Ascending aorta (tissue), 2 donors: ENCODE data around the gene PLEKHM2. TPM values are rescaled to one million over a fixed set of nuclear protein-coding genes. Genes with fewer than 3 reads are reported as not detected.
A peak's percentile ranks its signal among the peaks of the same experiment; 100 is the strongest.

Source experiments
- DNase-seq, 2 donors: peaks; one replicate each; pipeline ENCODE4 v3.0.0-alpha.2; 2019; ENCODE audit warnings: low spot score in 2 of 2
- H3K27ac ChIP-seq, 2 donors: fragments of 200-600 bp; sonication (generic); one replicate each; pipeline ENCODE4 v1.5.1; 2016 to 2017; ENCODE audit warnings: mild to moderate bottlenecking in 1 of 2
- H3K27me3 ChIP-seq: fragments of 200-600 bp; sonication (generic); one replicate; pipeline ENCODE4 v1.5.1; 2017
- H3K36me3 ChIP-seq, 2 donors: fragments of 200-600 bp; sonication (generic); one replicate each; pipeline ENCODE4 v1.5.1; 2016
- H3K4me1 ChIP-seq, 2 donors: fragments of 200-600 bp; sonication (generic); one replicate each; pipeline ENCODE4 v1.5.1; 2016 to 2017; ENCODE audit warnings: mild to moderate bottlenecking in 1 of 2
- H3K4me3 ChIP-seq, 2 donors: fragments of 200-600 bp; sonication (generic); one replicate each; pipeline ENCODE4 v1.5.1; 2016 to 2017; ENCODE audit warnings: mild to moderate bottlenecking in 1 of 2
- H3K9me3 ChIP-seq, 2 donors: fragments of 200-600 bp; sonication (generic); one replicate each; pipeline ENCODE4 v1.5.1; 2016
- intact Hi-C: fragments of 100-400 bp; cut with DNase I; formaldehyde crosslinking; loops from one replicate; pipeline ENCODE4 v1.15.1; 2023
- total RNA-seq: library from RNA; depleted of rRNA; stranded (reverse); fragments of >200 nt; gene quantifications from one replicate; pipeline ENCODE4 v1.1.0, GENCODE V29; 2016
- TF ChIP-seq, protein P1 (sequence below), 3 experiments: fragments of 200-600 bp in 2 of 3; fragments of 450-650 bp in 1 of 3; sonication (generic) in 2 of 3; IDR thresholded peaks; one replicate each; pipeline ENCODE4 v1.5.1; 2016 to 2019; ENCODE audit warnings: antibody characterized with exemption in 3 of 3, mild to moderate bottlenecking in 1 of 3, moderate library complexity in 1 of 3

PLEKHM2 gene
- total RNA-seq, 1 donor from 2014 or later, result 129 TPM

DNA sequence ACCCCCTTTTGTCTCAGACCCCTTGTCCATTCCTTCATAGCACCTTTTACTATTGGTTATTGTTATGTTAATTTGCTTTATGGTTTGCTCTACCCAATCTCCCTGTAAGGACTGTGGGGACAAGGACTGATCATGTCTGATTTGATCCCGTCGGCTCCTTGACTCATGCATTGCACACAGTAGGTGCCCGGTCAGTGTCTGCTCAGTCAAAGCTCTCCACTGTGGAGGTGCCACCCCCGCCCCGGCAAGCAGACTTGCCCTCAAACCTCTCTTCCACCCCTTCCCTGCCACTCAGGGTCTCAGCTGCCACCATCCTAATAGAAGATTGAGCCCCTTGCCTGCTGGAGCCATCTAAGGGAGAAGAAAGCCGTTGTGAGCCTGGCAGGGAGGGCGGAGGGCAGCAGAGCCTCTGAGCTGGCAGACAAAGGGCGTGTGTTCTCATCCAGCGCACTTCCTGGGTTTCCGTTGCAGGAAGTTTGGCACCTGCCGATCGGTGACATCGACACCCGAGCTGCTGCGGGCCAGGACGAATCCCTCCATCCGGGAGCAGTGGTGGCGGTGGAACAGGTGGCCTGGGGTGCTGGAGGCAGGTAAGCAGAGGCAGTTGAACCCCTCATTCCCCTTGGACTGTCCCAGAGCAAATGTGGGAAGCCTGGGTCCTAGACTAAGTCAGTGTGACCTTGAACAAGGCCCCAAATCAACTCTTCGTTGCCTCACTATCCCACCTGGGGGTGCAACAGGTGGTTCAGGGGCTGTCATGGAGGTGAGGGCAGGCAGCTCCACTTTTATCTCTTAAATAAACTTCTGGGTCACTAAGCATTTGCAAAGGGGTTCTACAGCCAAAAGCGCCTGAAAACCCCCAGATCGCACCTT, 72.3 kb downstream of the PLEKHM2 start:
- no peaks in the 10 kb centered on the region for H3K9me3 ChIP-seq
- H3K27me3 ChIP-seq, result no peaks in the 10 kb centered on the region
- peak in 1 of 2 donors; percentile 87 for DNase-seq
- H3K27ac ChIP-seq, result peak overlapping the region; percentile 93 to 96
- H3K4me3 ChIP-seq, result peak overlapping the region; percentile 86 to 89
- peaks cover 15 to 29% of the 10 kb centered on the region in 2 donors for H3K4me1 ChIP-seq
- intact Hi-C loops, result no loop called here
- TF ChIP-seq, protein P1, sequence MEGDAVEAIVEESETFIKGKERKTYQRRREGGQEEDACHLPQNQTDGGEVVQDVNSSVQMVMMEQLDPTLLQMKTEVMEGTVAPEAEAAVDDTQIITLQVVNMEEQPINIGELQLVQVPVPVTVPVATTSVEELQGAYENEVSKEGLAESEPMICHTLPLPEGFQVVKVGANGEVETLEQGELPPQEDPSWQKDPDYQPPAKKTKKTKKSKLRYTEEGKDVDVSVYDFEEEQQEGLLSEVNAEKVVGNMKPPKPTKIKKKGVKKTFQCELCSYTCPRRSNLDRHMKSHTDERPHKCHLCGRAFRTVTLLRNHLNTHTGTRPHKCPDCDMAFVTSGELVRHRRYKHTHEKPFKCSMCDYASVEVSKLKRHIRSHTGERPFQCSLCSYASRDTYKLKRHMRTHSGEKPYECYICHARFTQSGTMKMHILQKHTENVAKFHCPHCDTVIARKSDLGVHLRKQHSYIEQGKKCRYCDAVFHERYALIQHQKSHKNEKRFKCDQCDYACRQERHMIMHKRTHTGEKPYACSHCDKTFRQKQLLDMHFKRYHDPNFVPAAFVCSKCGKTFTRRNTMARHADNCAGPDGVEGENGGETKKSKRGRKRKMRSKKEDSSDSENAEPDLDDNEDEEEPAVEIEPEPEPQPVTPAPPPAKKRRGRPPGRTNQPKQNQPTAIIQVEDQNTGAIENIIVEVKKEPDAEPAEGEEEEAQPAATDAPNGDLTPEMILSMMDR (IDR thresholded peaks at IDR 0.05), result no peak
- peaks cover 0 to 8% of the 10 kb centered on the region in 2 donors for H3K36me3 ChIP-seq

GRCh38 chr1:15757016-15757543, 73.0 kb downstream of the PLEKHM2 start:
- peak overlapping the region; percentile 93 to 96 for H3K27ac ChIP-seq
- H3K4me1 ChIP-seq, result peaks cover 10 to 24% of the 10 kb centered on the region in 2 donors

DNA sequence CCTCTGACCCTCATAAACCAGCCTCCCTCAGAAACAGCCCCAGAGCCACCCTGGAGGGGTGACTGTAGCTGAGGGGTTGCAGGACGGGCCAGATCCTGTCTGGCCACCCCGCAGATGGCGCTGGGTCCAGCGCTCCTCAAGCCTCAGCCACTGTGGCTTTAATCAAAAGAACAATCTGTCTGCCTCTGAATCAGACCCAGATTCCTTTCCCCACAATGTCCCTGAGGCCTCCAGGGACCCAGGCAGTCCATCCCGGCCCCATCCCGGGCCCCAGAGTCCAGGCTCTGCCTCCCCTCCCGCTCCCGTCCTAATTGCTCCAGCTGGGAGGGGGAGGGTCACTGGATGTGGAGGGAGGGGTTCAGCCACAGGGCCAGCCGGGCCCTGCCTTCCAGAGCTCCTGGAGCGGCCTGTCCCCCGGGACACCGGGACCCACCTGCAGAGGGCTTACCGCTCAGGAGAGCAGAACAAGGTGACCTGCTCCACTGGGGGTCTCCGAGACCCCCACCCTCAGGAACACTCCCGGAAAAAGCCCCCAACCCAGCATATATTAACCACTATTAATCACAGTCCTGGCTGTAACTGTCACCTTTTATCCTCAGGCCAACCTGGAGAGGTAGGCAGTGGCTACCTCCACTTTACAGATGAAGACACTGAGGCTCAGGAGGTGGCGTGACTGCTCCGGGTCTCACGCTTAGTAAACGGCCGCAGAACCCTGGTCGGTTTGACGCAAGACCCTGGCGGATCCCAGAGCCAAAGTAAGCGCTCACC, 73.6 kb downstream of the PLEKHM2 start:
- H3K4me3 ChIP-seq, result peak overlapping the region; percentile 86 to 89
- H3K36me3 ChIP-seq, result peaks cover 0 to 11% of the 10 kb centered on the region in 2 donors
- intact Hi-C loops, result no loop called here
- TF ChIP-seq, protein P1 (IDR thresholded peaks at IDR 0.05), result no peak
- H3K27me3 ChIP-seq, result no peaks in the 10 kb centered on the region
- DNase-seq, result no peak
- H3K4me1 ChIP-seq, result peaks cover 9 to 29% of the 10 kb centered on the region in 2 donors
- peak overlapping the region; percentile 93 to 96 for H3K27ac ChIP-seq
- no peaks in the 10 kb centered on the region for H3K9me3 ChIP-seq

More at GRCh38 chr1:15757016-15757543, 73.0 kb downstream of the PLEKHM2 start:
- intact Hi-C loops, result no loop called here
- Histone ChIP-seq H3K4me3 (peak overlapping the region; percentile 86 to 89), H3K36me3 (peaks cover 0 to 8% of the 10 kb centered on the region in 2 donors), H3K9me3 (no peaks in the 10 kb centered on the region), H3K27me3 (no peaks in the 10 kb centered on the region)
- TF ChIP-seq, protein P1 (IDR thresholded peaks at IDR 0.05), result no peak
- no peak for DNase-seq

GRCh38 chr1:15758343-15758931, 74.3 kb downstream of the PLEKHM2 start, which contains the start of gene FBLIM1:
Gene FBLIM1 (plus strand): TSS chr1:15758795. CDS start chr1:15764984, 6,189 bp downstream.
- H3K27ac ChIP-seq, result peak within 1 kb of the TSS; percentile 93 to 96
- no peak for DNase-seq
- peaks cover 0 to 14% of the 10 kb centered on the region in 2 donors for H3K36me3 ChIP-seq
- TF ChIP-seq, protein P1 (IDR thresholded peaks at IDR 0.05), result no peak
- no peaks in the 10 kb centered on the region for H3K9me3 ChIP-seq
- H3K4me1 ChIP-seq, result peaks cover 14 to 36% of the 10 kb centered on the region in 2 donors
- intact Hi-C loops, result no loop called here
- H3K4me3 ChIP-seq, result peak within 1 kb of the TSS; percentile 86 to 89
- no peaks in the 10 kb centered on the region for H3K27me3 ChIP-seq
